ENCODE data around the gene UNC13D. TPM values are rescaled to one million over a fixed set of nuclear protein-coding genes. Genes with fewer than 3 reads are reported as not detected.

Gene UNC13D
- total RNA-seq, 1 experiment from 2014 or later = 20.2 TPM

DNA sequence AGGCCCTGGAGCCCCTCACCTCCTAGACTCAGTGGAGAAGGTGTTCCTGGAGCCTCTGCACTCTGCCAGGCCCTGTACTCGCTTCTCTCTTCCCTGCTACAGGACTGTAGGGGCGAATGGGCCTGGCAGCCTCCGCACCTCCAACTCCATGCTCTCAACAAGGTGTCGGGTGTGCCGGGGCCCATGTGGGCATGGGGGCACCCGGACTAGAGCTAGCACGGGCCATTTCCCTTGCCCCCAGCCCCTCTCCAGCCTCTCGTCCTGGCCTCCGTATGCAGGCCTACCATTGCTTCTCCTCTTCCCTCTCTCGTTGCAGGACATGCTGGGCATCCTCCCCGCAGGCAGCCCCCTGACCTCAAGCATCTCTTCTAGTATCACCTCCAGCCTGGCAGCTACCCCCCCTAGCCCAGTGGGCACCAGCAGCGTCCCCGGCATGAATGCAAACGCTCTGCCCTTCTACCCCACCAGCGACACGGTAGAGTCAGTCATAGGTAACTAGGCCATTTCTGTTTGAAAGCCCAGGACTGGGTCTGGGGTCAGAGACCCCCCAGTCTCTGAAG is 25.8 kb downstream of the UNC13D start:
- Histone ChIP-seq H2AFZ (ENCODE audit: low read depth, low read length, poor library complexity, severe bottlenecking) (no peak overlapping the region), H3K4me1 (ENCODE audit: control insufficient read depth in 1 of 2, insufficient read depth in 2 of 2, low read length in 2 of 2) (peaks cover 0 to 5% of the 10 kb centered on the region in 2 experiments; a peak in 1 of 4 replicates), H3K27me3 (ENCODE audit: insufficient read depth, low read length) (no peaks in the 10 kb centered on the region), H3K27ac (ENCODE audit: low read depth, low read length) (no peak overlapping the region), H3K9me3 (ENCODE audit: control insufficient read depth in 1 of 2, insufficient read depth in 1 of 2, low read depth in 1 of 2, low read length in 2 of 2) (no peaks in the 10 kb centered on the region), H3K36me3 (ENCODE audit: control insufficient read depth in 1 of 2, insufficient read depth in 2 of 2, low read length in 2 of 2) (peaks cover 18 to 32% of the 10 kb centered on the region in 2 experiments; a peak in 3 of 4 replicates), H4K20me1 (ENCODE audit: insufficient read depth) (no peaks in the 10 kb centered on the region), H3K9ac (ENCODE audit: low read length) (no peak overlapping the region), H3K79me2 (ENCODE audit: insufficient read depth, low read length) (no peaks in the 10 kb centered on the region), H3K4me2 (ENCODE audit: low read length) (no peak overlapping the region), H3K4me3 (replicated peaks in 1 of 2; ENCODE audit: low read depth in 1 of 2, low read length in 2 of 2) (no peak overlapping the region), H3K9me2 (ENCODE audit: insufficient read depth) (no peaks in the 10 kb centered on the region)
- ChIA-PET POLR2A (interaction anchor here (0.6 to 1.4 kb wide), 3 partner anchors 35 to 42 kb away, joined by 3 to 5 read pairs (median 3); no protein-coding TSS in a partner anchor), RAD21 (ENCODE audit: low non-redundant PET in 1 of 2, low total read pairs in 2 of 2, uncharacterized antibody in 2 of 2, unreplicated experiment in 2 of 2) (no interaction called here), CTCF (no interaction called here)
- DNase-seq (ENCODE audit: low read depth, low spot score) (no peak), ATAC-seq (no peak)
- intact Hi-C loops (cut with micrococcal nuclease) = no loop called here
- BruUV-seq (replicated peaks) = no TSS peak
- no peak for TF ChIP-seq TCF7L2 (IDR thresholded peaks at IDR 0.05; ENCODE audit: borderline replicate concordance, extremely low read depth, insufficient read depth, insufficient read length)
- TF ChIP-seq CBX3 (IDR thresholded peaks at IDR 0.05; ENCODE audit: low read depth) = no peak
- no peak for TF ChIP-seq FOSL1 (IDR thresholded peaks at IDR 0.05; ENCODE audit: low read depth)
- TF ChIP-seq, protein P1, sequence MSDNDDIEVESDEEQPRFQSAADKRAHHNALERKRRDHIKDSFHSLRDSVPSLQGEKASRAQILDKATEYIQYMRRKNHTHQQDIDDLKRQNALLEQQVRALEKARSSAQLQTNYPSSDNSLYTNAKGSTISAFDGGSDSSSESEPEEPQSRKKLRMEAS (IDR thresholded peaks at IDR 0.05) = no peak
- no peak for TF ChIP-seq SRF (IDR thresholded peaks at IDR 0.05; ENCODE audit: low read depth)
- no peak for TF ChIP-seq EGR1 (IDR thresholded peaks at IDR 0.05; ENCODE audit: low read depth)
- TF ChIP-seq SP1 (IDR thresholded peaks at IDR 0.05; ENCODE audit: low read depth) = no peak
- no peak for TF ChIP-seq EZH2phosphoT487 (IDR thresholded peaks at IDR 0.05; ENCODE audit: borderline replicate concordance)
- no peak for TF ChIP-seq CEBPB (IDR thresholded peaks at IDR 0.05; ENCODE audit: low read depth)

DNA sequence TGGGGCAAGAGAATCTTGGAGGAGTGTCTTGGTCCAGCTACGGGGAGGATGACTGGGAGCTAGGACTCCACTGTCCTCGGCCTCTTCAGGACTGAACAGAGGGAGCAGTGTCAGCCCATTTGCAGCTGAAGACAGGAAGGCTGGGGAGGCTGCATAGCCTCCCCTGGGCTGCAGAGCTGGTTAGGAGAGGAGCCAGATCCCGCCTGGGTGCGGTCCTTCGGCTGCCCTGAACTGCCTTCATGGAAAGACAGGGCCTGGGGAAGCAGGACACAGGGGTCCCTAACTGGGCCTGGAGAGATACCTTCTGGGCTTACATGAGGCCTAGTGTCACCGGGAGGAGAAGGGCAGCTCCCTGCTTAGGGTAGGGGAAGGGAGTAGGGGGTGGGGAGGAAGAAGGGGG is 26.6 kb downstream of the UNC13D start:
- Histone ChIP-seq H3K27me3 (ENCODE audit: insufficient read depth, low read length) (no peaks in the 10 kb centered on the region), H3K9me2 (ENCODE audit: insufficient read depth) (no peaks in the 10 kb centered on the region), H4K20me1 (ENCODE audit: insufficient read depth) (no peaks in the 10 kb centered on the region), H3K4me1 (ENCODE audit: control insufficient read depth in 1 of 2, insufficient read depth in 2 of 2, low read length in 2 of 2) (peaks cover 0 to 5% of the 10 kb centered on the region in 2 experiments; a peak in 1 of 4 replicates), H3K36me3 (ENCODE audit: control insufficient read depth in 1 of 2, insufficient read depth in 2 of 2, low read length in 2 of 2) (peaks cover 22 to 36% of the 10 kb centered on the region in 2 experiments; a peak in 3 of 4 replicates), H3K9ac (ENCODE audit: low read length) (no peak overlapping the region), H3K4me2 (ENCODE audit: low read length) (no peak overlapping the region), H2AFZ (ENCODE audit: low read depth, low read length, poor library complexity, severe bottlenecking) (no peak overlapping the region), H3K27ac (ENCODE audit: low read depth, low read length) (no peak overlapping the region), H3K79me2 (ENCODE audit: insufficient read depth, low read length) (no peaks in the 10 kb centered on the region), H3K4me3 (replicated peaks in 1 of 2; ENCODE audit: low read depth in 1 of 2, low read length in 2 of 2) (no peak overlapping the region), H3K9me3 (ENCODE audit: control insufficient read depth in 1 of 2, insufficient read depth in 1 of 2, low read depth in 1 of 2, low read length in 2 of 2) (no peaks in the 10 kb centered on the region)
- ATAC-seq = no peak
- no peak for DNase-seq (ENCODE audit: low read depth, low spot score)
- ChIA-PET RAD21 (ENCODE audit: low non-redundant PET in 1 of 2, low total read pairs in 2 of 2, uncharacterized antibody in 2 of 2, unreplicated experiment in 2 of 2) (no interaction called here), POLR2A (no interaction called here), CTCF (interaction anchor here (2.0 kb wide), 1 partner anchor 10 kb away, joined by 7 read pairs; no protein-coding TSS in a partner anchor)
- no TSS peak for BruUV-seq (replicated peaks)
- intact Hi-C loops (cut with micrococcal nuclease) = no loop called here
- TF ChIP-seq ZFX (IDR thresholded peaks at IDR 0.05) (no peak), EZH2phosphoT487 (IDR thresholded peaks at IDR 0.05; ENCODE audit: borderline replicate concordance) (no peak), POLR2A (IDR thresholded peaks at IDR 0.05; ENCODE audit: borderline replicate concordance, extremely low read depth, insufficient read depth, insufficient read length) (no peak), ZNF274 (IDR thresholded peaks at IDR 0.05; ENCODE audit: low read depth, low read length) (no peak), RAD21 (IDR thresholded peaks at IDR 0.05; ENCODE audit: low read depth) (no peak), CBX3 (IDR thresholded peaks at IDR 0.05; ENCODE audit: low read depth) (no peak), SIN3A (IDR thresholded peaks at IDR 0.05; ENCODE audit: low read depth) (no peak), SP1 (IDR thresholded peaks at IDR 0.05; ENCODE audit: low read depth) (no peak), POLR2AphosphoS5 (IDR thresholded peaks at IDR 0.05; ENCODE audit: low read depth, low read length) (no peak), SRF (IDR thresholded peaks at IDR 0.05; ENCODE audit: low read depth) (no peak), TCF7L2 (IDR thresholded peaks at IDR 0.05; ENCODE audit: borderline replicate concordance, extremely low read depth, insufficient read depth, insufficient read length) (no peak)
- TF ChIP-seq, protein P2, sequence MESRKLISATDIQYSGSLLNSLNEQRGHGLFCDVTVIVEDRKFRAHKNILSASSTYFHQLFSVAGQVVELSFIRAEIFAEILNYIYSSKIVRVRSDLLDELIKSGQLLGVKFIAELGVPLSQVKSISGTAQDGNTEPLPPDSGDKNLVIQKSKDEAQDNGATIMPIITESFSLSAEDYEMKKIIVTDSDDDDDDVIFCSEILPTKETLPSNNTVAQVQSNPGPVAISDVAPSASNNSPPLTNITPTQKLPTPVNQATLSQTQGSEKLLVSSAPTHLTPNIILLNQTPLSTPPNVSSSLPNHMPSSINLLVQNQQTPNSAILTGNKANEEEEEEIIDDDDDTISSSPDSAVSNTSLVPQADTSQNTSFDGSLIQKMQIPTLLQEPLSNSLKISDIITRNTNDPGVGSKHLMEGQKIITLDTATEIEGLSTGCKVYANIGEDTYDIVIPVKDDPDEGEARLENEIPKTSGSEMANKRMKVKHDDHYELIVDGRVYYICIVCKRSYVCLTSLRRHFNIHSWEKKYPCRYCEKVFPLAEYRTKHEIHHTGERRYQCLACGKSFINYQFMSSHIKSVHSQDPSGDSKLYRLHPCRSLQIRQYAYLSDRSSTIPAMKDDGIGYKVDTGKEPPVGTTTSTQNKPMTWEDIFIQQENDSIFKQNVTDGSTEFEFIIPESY (IDR thresholded peaks at IDR 0.05; ENCODE audit: extremely low read depth, insufficient replicate concordance, low read length) = no peak
- TF ChIP-seq, protein P3, sequence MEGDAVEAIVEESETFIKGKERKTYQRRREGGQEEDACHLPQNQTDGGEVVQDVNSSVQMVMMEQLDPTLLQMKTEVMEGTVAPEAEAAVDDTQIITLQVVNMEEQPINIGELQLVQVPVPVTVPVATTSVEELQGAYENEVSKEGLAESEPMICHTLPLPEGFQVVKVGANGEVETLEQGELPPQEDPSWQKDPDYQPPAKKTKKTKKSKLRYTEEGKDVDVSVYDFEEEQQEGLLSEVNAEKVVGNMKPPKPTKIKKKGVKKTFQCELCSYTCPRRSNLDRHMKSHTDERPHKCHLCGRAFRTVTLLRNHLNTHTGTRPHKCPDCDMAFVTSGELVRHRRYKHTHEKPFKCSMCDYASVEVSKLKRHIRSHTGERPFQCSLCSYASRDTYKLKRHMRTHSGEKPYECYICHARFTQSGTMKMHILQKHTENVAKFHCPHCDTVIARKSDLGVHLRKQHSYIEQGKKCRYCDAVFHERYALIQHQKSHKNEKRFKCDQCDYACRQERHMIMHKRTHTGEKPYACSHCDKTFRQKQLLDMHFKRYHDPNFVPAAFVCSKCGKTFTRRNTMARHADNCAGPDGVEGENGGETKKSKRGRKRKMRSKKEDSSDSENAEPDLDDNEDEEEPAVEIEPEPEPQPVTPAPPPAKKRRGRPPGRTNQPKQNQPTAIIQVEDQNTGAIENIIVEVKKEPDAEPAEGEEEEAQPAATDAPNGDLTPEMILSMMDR (IDR thresholded peaks at IDR 0.05 in 2 of 3, conservative IDR thresholded peaks at IDR 0.05 in 1 of 3; ENCODE audit: borderline replicate concordance in 1 of 3, insufficient read depth in 1 of 3, low read depth in 2 of 3, low read length in 2 of 3) = no peak
